ENCODE results near the gene PERM1. TPM values are rescaled to one million over a fixed set of nuclear protein-coding genes. Genes with fewer than 3 reads are reported as not detected.
"Not testable (repeated sequence)": the region's sequence is repeated elsewhere in the genome, so short reads cannot be mapped to it uniquely, and the experiment has no call there.

Gene PERM1
- total and polyA plus RNA-seq, 4 donors, result 0.42 to 1.5 (median 0.49) TPM

GRCh38 chr1:976791-977190 is 5.1 kb downstream of the PERM1 start:
- H3K9me3 ChIP-seq (ENCODE audit: control insufficient read depth, low read length); H3K4me3 ChIP-seq (ENCODE audit: low read length in 2 of 2); H3K27ac ChIP-seq (ENCODE audit: low read depth in 1 of 2, low read length in 2 of 2); DNase-seq; H3K27me3 ChIP-seq (ENCODE audit: control insufficient read depth in 1 of 2, insufficient read depth in 2 of 2, low read length in 1 of 2); H3K4me1 ChIP-seq (ENCODE audit: control insufficient read depth in 1 of 2, insufficient read depth in 2 of 2, low read length in 2 of 2); H3K36me3 ChIP-seq (ENCODE audit: control insufficient read depth in 1 of 2, insufficient read depth in 2 of 2, low read length in 1 of 2); ATAC-seq (ENCODE audit: low FRiP score); intact Hi-C loops (cut with DNase I): not testable (repeated sequence)
- 67 to 73% methylated on average over 14 to 21 of the region's 39 CpGs for WGBS, 2 donors

GRCh38 chr1:975896-976683 is 5.8 kb downstream of the PERM1 start:
- Histone ChIP-seq H3K36me3 (ENCODE audit: control insufficient read depth in 1 of 2, insufficient read depth in 2 of 2, low read length in 1 of 2) (no peaks in the 10 kb centered on the region), H3K4me1 (ENCODE audit: control insufficient read depth in 1 of 2, insufficient read depth in 2 of 2, low read length in 2 of 2) (no peaks in the 10 kb centered on the region), H3K27me3 (ENCODE audit: control insufficient read depth in 1 of 2, insufficient read depth in 2 of 2, low read length in 1 of 2) (no peaks in the 10 kb centered on the region), H3K9me3 (ENCODE audit: control insufficient read depth, low read length) (no peaks in the 10 kb centered on the region), H3K27ac (ENCODE audit: low read depth in 1 of 2, low read length in 2 of 2) (no peak overlapping the region), H3K4me3 (ENCODE audit: low read length in 2 of 2) (no peak overlapping the region)
- 3 to 5% methylated on average over 36 to 40 of the region's 40 CpGs for WGBS, 2 donors
- DNase-seq (peak in 1 of 2 donors; percentile 66), ATAC-seq (ENCODE audit: low FRiP score) (peak; percentile 65)
- intact Hi-C loops (cut with DNase I), result no loop called here

- H3K27ac ChIP-seq (ENCODE audit: low read depth in 1 of 2, low read length in 2 of 2), result no peak overlapping the region
- no peaks in the 10 kb centered on the region for H3K4me1 ChIP-seq (ENCODE audit: control insufficient read depth in 1 of 2, insufficient read depth in 2 of 2, low read length in 2 of 2)
- no peak overlapping the region for H3K4me3 ChIP-seq (ENCODE audit: low read length in 2 of 2)
- H3K27me3 ChIP-seq (ENCODE audit: control insufficient read depth in 1 of 2, insufficient read depth in 2 of 2, low read length in 1 of 2), result no peaks in the 10 kb centered on the region
- 74 to 76% methylated on average over 9 of the region's 9 CpGs for WGBS, 2 donors
- ATAC-seq (ENCODE audit: low FRiP score), result no peak
- H3K36me3 ChIP-seq (ENCODE audit: control insufficient read depth in 1 of 2, insufficient read depth in 2 of 2, low read length in 1 of 2), result no peaks in the 10 kb centered on the region
- no peaks in the 10 kb centered on the region for H3K9me3 ChIP-seq (ENCODE audit: control insufficient read depth, low read length)
- peak in 1 of 2 donors; percentile 45 for DNase-seq
- intact Hi-C loops (cut with DNase I), result no loop called here
Observed at GRCh38 chr1:975365-975764, 6.5 kb downstream of the PERM1 start.

- H3K27ac ChIP-seq (ENCODE audit: low read depth in 1 of 2, low read length in 2 of 2), result no peak overlapping the region
- no peaks in the 10 kb centered on the region for H3K9me3 ChIP-seq (ENCODE audit: control insufficient read depth, low read length)
- H3K36me3 ChIP-seq (ENCODE audit: control insufficient read depth in 1 of 2, insufficient read depth in 2 of 2, low read length in 1 of 2), result no peaks in the 10 kb centered on the region
- H3K4me1 ChIP-seq (ENCODE audit: control insufficient read depth in 1 of 2, insufficient read depth in 2 of 2, low read length in 2 of 2), result no peaks in the 10 kb centered on the region
- intact Hi-C loops (cut with DNase I), result no loop called here
- no peak for ATAC-seq (ENCODE audit: low FRiP score)
- no peaks in the 10 kb centered on the region for H3K27me3 ChIP-seq (ENCODE audit: control insufficient read depth in 1 of 2, insufficient read depth in 2 of 2, low read length in 1 of 2)
- no peak for DNase-seq
- H3K4me3 ChIP-seq (ENCODE audit: low read length in 2 of 2), result no peak overlapping the region
- WGBS, 2 donors, result 62 to 77% methylated on average over 17 of the region's 17 CpGs
Observed at GRCh38 chr1:974687-975328, 7.1 kb downstream of the PERM1 start.

GRCh38 chr1:974293-974640 is 7.6 kb downstream of the PERM1 start:
- no peak for ATAC-seq (ENCODE audit: low FRiP score)
- intact Hi-C loops (cut with DNase I), result no loop called here
- H3K4me3 ChIP-seq (ENCODE audit: low read length in 2 of 2), result no peak overlapping the region
- no peaks in the 10 kb centered on the region for H3K4me1 ChIP-seq (ENCODE audit: control insufficient read depth in 1 of 2, insufficient read depth in 2 of 2, low read length in 2 of 2)
- H3K36me3 ChIP-seq (ENCODE audit: control insufficient read depth in 1 of 2, insufficient read depth in 2 of 2, low read length in 1 of 2), result no peaks in the 10 kb centered on the region
- no peaks in the 10 kb centered on the region for H3K9me3 ChIP-seq (ENCODE audit: control insufficient read depth, low read length)
- no peaks in the 10 kb centered on the region for H3K27me3 ChIP-seq (ENCODE audit: control insufficient read depth in 1 of 2, insufficient read depth in 2 of 2, low read length in 1 of 2)
- WGBS, 2 donors, result 91 to 94% methylated on average over 11 of the region's 11 CpGs
- no peak overlapping the region for H3K27ac ChIP-seq (ENCODE audit: low read depth in 1 of 2, low read length in 2 of 2)
- DNase-seq, result no peak

- Histone ChIP-seq H3K9me3 (ENCODE audit: control insufficient read depth, low read length) (no peaks in the 10 kb centered on the region), H3K27ac (ENCODE audit: low read depth in 1 of 2, low read length in 2 of 2) (no peak overlapping the region), H3K4me1 (ENCODE audit: control insufficient read depth in 1 of 2, insufficient read depth in 2 of 2, low read length in 2 of 2) (no peaks in the 10 kb centered on the region), H3K4me3 (ENCODE audit: low read length in 2 of 2) (no peak overlapping the region), H3K36me3 (ENCODE audit: control insufficient read depth in 1 of 2, insufficient read depth in 2 of 2, low read length in 1 of 2) (no peaks in the 10 kb centered on the region), H3K27me3 (ENCODE audit: control insufficient read depth in 1 of 2, insufficient read depth in 2 of 2, low read length in 1 of 2) (no peaks in the 10 kb centered on the region)
- WGBS, 2 donors, result 74 to 84% methylated on average over 27 to 28 of the region's 28 CpGs
- ATAC-seq (ENCODE audit: low FRiP score) (no peak), DNase-seq (no peak)
- intact Hi-C loops (cut with DNase I), result no loop called here
Observed at GRCh38 chr1:973459-974292, 8.2 kb downstream of the PERM1 start.

- Histone ChIP-seq H3K36me3 (ENCODE audit: control insufficient read depth in 1 of 2, insufficient read depth in 2 of 2, low read length in 1 of 2) (no peaks in the 10 kb centered on the region), H3K4me1 (ENCODE audit: control insufficient read depth in 1 of 2, insufficient read depth in 2 of 2, low read length in 2 of 2) (no peaks in the 10 kb centered on the region), H3K4me3 (ENCODE audit: low read length in 2 of 2) (no peak overlapping the region), H3K9me3 (ENCODE audit: control insufficient read depth, low read length) (no peaks in the 10 kb centered on the region), H3K27ac (ENCODE audit: low read depth in 1 of 2, low read length in 2 of 2) (no peak overlapping the region), H3K27me3 (ENCODE audit: control insufficient read depth in 1 of 2, insufficient read depth in 2 of 2, low read length in 1 of 2) (no peaks in the 10 kb centered on the region)
- no peak for ATAC-seq (ENCODE audit: low FRiP score)
- WGBS, 2 donors, result 85 to 87% methylated on average over 28 of the region's 28 CpGs
- intact Hi-C loops (cut with DNase I), result no loop called here
- DNase-seq, result no peak
Observed at GRCh38 chr1:972726-973458, 9.0 kb downstream of the PERM1 start.

GRCh38 chr1:971751-972506 is 10.0 kb downstream of the PERM1 start:
- Histone ChIP-seq H3K27ac (ENCODE audit: low read depth in 1 of 2, low read length in 2 of 2) (no peak overlapping the region), H3K36me3 (ENCODE audit: control insufficient read depth in 1 of 2, insufficient read depth in 2 of 2, low read length in 1 of 2) (no peaks in the 10 kb centered on the region), H3K4me1 (ENCODE audit: control insufficient read depth in 1 of 2, insufficient read depth in 2 of 2, low read length in 2 of 2) (no peaks in the 10 kb centered on the region), H3K9me3 (ENCODE audit: control insufficient read depth, low read length) (no peaks in the 10 kb centered on the region), H3K27me3 (ENCODE audit: control insufficient read depth in 1 of 2, insufficient read depth in 2 of 2, low read length in 1 of 2) (no peaks in the 10 kb centered on the region), H3K4me3 (ENCODE audit: low read length in 2 of 2) (no peak overlapping the region)
- no peak for ATAC-seq (ENCODE audit: low FRiP score)
- 75 to 77% methylated on average over 33 to 34 of the region's 34 CpGs for WGBS, 2 donors
- peak in 1 of 2 donors; percentile 51 for DNase-seq
- intact Hi-C loops (cut with DNase I), result no loop called here
